Fibroblast of upper back skin (primary cell): ENCODE measurements around the gene GOSR1.
"Not testable (repeated sequence)": the region's sequence is repeated elsewhere in the genome, so short reads cannot be mapped to it uniquely, and the experiment has no call there.

ENCODE experiments used
- DNase-seq: peaks from one replicate; pipeline ENCODE4 v3.0.0-alpha.2; 2013

Gene GOSR1

DNA sequence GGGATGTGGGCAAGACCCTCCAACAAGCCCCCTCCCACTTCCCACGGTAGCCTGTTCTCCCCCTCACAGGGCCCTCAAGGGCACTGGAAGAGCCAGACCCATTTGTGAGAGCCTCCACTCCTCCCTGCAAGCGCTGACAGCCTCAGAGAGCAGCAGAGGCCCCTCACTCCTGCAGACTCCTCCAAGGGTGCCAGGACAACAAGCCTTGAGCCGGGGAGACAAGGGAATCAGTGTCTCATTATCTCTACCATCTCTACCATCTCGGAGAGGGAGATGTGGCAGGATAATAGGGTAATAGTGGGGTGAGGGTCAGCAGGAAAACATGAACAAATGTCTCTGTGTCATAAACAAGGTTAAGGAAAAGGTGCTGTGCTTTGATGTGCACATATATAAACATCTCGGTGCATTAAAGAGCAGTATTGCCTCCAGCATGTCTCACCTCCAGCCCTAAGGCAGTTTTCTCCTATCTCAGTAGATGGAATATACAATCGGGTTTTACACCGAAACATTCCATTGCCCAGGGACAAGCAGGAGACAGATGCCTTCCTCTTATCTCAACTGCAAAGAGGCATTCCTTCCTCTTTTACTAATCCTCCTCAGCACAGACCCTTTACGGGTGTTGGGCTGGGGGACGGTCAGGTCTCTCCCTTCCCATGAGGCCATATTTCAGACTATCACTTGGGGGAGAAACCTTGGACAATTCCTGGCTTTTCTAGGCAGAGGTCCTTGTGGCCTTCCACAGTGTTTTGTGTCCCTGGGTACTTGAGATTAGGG, 86.1 kb downstream of the GOSR1 start:
- DNase-seq: not testable (repeated sequence)

- DNase-seq: not testable (repeated sequence)
Measured at GRCh38 chr17:30563905-30564390, 86.7 kb downstream of the GOSR1 start.

GRCh38 chr17:30564422-30565072, 87.3 kb downstream of the GOSR1 start:
- DNase-seq: not testable (repeated sequence)

DNA sequence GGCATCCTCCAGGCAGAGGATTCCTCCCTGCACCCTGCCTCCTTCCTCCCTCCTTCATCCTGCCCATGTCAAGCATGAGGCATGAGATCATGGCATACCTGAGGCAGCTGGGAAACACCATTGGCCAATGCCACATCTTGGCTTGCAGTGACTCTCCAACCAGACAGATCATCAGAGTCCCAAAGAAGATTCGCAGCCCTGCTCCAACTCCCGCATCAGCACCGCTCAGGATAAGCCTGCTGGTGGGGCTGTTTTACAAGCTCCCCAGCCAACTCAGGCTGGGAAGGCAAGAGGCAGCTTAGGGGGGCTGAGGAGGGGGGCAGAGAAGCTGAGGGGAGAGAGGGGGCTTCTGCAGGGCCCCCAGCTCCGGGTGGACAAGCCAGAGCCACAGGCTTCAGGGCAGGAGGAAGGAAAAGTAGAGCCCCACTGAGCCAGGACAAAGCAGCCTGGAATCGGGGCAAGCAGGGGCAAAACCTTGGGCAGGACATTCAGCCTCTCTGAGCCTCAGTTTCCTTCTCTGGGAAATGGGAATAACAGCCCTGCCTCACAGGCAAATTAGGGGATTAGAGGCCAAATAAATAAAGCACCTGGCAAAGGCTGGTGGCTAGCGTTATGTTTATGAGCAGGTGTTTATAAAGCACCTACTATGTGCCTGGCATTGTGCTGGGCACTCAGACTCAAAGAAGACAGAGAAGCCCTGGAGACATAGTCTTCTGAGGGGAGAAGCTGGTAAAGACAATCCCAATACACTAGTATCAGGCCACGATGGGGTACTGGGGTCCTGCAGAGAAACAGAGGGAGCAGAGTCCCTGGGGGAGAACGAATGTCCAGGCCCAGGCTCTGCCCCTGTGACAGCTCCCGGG, 88.1 kb downstream of the GOSR1 start:
- no peak for DNase-seq

DNA sequence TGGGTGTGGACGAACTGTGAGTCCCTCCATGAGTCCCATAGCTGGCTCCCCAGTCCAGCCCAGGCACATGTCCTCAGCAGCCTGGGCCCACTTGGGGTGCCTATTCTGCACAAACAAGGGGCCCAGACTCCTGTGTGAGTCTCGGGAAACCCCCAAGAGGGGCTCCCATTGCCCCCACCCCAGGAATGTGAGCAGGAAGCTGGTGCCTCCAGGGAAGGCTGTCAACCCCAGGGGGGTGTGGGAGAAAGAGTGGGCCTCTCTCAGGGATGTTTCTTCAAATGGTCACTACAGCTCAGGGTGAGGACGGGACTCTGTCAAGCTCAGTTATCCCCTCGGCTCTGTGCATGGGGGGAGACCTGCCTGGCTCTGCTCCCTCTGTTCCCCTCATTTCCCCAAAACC, 88.9 kb downstream of the GOSR1 start:
- DNase-seq: not testable (repeated sequence)

DNA sequence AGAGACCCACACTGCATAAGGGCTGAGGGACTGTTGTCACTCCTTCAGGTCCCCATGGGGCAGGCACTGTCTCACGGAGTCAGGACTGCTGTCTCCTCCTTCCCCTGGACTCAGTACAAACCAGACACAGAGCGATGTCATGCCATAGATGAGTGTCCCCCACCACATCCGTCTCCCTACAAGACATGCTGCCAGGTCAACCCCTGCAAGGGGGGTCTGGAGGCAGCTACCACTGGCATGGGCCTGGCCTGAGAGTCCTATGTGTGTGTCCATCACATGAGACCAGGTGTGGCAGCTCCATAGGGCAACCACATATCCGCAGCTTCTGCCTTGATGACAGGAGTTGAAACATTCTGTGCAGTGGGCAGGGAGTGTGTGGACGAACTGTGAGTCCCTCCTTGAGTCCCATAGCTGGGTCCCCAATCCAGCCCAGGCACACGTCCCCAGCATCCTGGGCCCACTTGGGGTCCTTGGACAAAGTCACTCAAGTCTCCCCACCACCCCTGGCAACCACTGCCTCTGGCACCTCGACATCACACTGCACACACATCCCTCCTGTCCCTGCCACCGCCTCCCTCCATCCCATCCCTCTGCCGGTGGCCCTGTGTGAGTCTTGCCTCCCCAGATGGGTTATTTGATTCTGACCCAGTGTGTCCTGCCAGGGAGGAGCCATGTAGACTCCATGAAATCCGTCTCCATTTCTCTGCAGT, 89.5 kb downstream of the GOSR1 start:
- DNase-seq: not testable (repeated sequence)

DNA sequence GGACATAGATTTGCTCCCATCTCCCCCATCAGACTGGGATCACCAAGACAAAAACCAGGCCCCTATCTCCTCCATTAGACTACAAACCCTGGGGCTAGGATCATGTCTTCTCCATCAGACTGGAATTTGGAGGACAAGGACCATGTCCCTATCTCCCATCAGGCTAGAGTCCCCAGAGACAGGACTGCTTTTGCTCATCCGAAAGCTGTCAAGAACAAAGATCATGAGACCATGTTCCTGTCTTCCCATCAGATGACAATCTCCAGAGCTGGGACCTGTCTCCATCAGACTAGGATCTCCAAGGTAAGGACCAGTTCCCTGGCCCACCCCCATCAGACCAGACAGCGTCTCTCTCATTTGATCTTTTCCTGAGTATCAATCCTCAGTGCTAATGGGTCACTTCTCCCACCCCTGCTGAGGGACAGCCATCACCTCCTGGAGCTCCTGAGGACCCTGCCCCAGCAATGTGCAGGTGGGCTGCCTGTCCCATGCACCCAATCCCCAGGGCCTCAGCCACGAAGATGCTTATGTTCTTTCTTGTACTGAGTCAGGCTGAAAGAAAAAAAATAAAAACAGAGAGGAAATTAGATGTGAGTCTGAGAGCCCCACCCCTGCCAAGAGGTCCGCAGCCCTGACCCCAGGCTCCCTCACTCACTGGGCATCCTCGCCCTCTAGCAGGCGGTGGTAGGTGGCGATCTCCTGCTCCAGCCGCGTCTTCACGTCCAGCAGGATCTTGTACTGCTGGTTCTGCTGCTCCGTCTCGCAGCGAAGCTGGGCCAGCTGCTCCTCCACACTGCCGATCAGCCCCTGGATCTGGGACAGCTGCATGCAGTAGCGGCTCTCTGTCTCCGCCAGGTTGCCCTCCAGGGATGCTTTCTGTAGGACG, 90.3 kb downstream of the GOSR1 start:
- no peak for DNase-seq

GRCh38 chr17:30568117-30568430, 90.9 kb downstream of the GOSR1 start:
- no peak for DNase-seq

- not testable (repeated sequence) for DNase-seq
Measured at GRCh38 chr17:30569531-30570175, 92.4 kb downstream of the GOSR1 start.

DNA sequence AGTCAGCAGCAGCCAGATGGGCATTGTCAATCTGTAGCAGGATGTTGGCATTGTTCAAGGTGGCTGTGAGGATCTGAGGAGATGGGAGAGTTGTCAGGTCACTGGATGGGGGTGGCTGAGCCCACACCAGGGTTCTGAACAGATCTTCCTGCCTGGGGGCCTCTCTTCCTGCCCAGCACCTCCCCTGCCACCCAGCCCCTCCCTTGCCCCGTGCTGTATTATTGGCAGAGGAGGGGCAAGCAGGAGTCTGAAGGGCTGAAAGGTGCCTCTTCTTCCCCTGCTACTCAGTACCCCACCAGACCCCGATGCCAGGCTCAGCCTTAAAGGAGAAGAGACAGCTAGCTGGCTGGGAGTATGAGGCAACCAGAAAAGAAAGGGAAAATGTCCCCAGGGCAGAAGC, 93.0 kb downstream of the GOSR1 start:
- DNase-seq: no peak

DNA sequence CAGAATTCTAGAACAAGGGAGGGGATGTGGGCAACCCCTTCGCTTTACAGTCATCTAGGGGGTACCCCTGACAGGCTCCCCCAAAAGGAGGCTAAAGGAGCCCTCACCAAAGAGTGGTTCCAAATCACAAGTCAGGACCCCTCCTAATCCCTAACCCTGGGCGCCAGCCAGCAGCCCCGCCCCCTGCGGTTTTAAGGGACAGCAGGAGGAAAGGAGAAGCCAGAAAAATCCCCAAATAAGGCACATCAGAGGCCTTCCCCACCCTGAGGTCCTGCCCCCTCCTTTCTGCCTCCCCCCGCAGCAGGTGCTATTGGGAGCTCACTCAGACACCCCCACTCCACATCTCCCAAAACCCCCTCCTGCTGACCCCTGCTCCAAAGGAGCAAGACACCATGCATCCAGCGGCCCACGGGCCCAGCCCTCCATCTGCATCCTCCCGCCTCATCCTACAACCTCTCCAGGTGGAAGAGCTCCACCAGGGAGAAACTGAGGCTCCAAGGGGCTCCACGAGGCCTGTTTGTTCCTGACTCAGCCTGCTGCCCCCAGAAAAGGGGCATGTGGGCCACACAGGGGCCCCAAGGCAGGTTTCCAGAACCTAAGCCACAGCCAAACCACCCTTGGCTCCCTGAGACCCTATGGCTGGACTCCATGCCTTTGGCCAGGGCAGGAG, 93.5 kb downstream of the GOSR1 start:
- DNase-seq: no peak

DNA sequence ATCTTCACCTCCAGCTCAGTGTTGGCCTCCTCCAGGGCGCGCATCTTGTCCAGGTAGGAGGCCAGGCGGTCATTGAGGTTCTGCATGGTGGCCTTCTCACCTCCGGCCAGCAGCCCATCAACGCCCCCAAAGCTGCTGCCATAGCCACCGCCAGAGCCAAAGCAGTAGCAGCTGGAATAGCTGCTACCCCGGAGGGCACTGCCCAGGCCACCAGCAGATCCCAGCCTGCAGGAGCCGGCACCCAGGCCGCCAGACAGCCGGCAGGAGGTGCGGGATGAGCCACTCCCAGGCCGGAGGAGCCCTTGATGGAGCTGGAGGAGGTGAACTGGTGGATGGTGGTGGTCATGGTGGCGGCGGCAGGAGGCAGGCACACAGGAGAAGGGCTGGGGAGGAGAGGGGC, 94.2 kb downstream of the GOSR1 start:
- not testable (repeated sequence) for DNase-seq

GRCh38 chr17:30571921-30572320, 94.7 kb downstream of the GOSR1 start:
- DNase-seq: no peak

DNA sequence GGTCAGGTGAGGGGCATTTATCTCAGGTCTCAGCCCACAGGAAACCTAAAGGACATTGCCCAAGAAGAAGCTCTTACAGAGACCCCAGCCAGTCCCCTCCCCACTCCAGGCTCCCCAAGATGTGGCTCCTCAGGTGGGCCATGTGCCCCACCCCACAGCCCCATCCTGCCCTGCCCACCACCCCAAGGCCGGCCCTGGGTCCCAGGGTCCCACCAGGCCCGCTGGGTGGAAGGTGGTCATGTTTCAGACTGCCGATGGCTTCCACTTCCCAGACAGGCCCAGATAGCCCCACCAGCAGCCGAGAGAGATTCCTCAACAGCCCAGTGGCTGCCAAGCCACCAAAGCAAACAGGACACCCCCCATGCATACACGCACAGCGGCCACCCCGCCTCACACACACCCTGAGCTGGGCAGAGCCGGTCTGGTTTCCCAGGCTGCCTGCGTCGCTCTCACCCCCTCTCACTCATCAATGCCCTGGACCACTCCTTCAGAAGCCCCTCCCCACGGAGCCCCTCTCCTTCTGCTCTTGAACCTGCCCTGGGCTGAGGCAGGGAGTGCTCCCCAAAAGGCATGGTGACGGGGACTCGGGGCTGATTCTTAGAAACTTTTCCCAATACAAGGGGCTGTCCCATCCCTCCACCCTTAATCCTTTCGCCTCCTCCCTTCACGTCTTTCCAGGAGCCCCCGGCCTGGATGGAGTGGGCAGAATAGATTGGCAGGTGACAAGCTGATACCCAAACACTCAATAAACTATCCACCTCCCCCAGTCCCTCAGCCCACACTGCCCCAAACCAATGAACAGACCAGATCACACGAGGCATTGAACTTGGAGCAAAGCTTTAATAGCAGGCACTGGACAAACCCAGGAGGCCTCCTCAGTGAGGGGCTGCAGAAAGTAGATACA, 95.7 kb downstream of the GOSR1 start:
- not testable (repeated sequence) for DNase-seq

GRCh38 chr17:30573603-30574175, 96.5 kb downstream of the GOSR1 start:
- no peak for DNase-seq

- not testable (repeated sequence) for DNase-seq
Measured at GRCh38 chr17:30574309-30574708, 97.1 kb downstream of the GOSR1 start.

DNA sequence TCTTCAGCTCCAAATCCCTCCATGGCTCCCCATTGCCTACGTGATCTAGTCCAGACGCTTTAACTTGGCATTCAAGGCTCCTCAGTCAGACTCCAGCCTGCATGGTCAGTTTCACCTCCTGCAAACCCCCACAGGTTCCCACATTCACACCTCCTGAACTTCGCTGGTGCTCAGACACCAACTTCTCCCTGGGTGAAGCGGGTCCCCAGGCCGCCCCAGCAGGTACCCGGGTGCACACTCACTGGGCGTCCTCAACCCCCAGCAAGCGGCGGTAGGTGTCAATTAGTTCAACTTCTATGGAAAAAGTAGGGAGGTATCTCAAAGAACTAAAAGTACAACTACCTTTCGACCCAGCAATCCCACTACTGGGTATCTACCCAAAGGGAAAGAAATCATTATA, 97.6 kb downstream of the GOSR1 start:
- DNase-seq: not testable (repeated sequence)

DNA sequence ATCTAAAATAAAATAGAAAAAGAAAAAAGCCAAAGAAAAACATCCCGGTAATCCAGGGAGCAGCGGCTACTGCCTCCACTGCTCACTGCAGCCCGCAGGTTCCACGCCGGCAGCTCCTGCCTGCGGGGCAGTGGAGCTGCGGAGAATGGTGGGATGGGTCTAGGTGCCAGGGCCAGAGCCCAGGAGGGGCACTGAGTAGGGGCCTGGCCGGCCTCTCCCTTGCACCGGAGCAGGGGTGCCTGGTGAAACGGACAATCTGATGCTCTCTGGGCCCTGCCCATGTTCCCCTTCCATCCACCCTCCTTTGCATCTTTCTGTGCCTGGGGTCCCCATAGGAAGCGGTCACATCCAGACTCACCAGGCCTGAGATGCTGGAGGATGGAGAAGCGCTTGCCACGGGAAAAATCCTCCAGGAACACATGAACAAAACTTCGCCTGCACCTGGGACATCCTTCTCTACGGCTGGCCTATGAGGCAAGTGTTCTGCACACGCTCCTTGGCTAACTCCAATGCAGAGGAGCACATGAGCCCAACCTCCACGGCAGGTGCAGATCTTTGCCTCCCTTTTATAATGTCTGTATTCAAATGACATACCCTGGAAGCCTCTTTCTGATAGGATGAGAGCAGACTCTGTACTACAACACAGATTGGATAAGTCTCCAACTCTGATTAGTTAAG, 98.6 kb downstream of the GOSR1 start:
- not testable (repeated sequence) for DNase-seq
